Nephron (organoid): Measurements from ENCODE around the gene FOXK1.

ENCODE experiments used
- H3K27ac Mint-ChIP-seq, 3 experiments: 2 replicates each; pipeline ENCODE4 v1.8.0; 2020; ENCODE audit warnings: mixed read lengths in 3 of 3, mild to moderate bottlenecking in 2 of 3, moderate library complexity in 1 of 3
- H3K27me3 Mint-ChIP-seq: 2 replicates; pipeline ENCODE4 v1.8.0; 2021; ENCODE audit warnings: low read depth, mild to moderate bottlenecking, moderate library complexity, mixed read lengths
- H3K36me3 Mint-ChIP-seq: 2 replicates; pipeline ENCODE4 v1.8.0; 2020; ENCODE audit warnings: low read depth, mixed read lengths
- H3K4me1 Mint-ChIP-seq: 2 replicates; pipeline ENCODE4 v1.8.0; 2020; ENCODE audit warnings: mixed read lengths
- H3K4me3 Mint-ChIP-seq, 3 experiments: 2 replicates each; pipeline ENCODE4 v1.8.0; 2020; ENCODE audit warnings: mild to moderate bottlenecking in 3 of 3, mixed read lengths in 3 of 3, moderate library complexity in 2 of 3
- H3K9me3 Mint-ChIP-seq: 2 replicates; pipeline ENCODE4 v1.8.0; 2020; ENCODE audit warnings: mixed read lengths
- CTCF ChIP-seq, 3 experiments: fragments of 200-600 bp; sonication (generic); IDR thresholded peaks; one replicate each; pipeline ENCODE4 v1.5.0; 2021; ENCODE audit warnings: antibody characterized with exemption in 3 of 3; ENCODE audit not compliant: unreplicated experiment in 3 of 3

Gene FOXK1

DNA sequence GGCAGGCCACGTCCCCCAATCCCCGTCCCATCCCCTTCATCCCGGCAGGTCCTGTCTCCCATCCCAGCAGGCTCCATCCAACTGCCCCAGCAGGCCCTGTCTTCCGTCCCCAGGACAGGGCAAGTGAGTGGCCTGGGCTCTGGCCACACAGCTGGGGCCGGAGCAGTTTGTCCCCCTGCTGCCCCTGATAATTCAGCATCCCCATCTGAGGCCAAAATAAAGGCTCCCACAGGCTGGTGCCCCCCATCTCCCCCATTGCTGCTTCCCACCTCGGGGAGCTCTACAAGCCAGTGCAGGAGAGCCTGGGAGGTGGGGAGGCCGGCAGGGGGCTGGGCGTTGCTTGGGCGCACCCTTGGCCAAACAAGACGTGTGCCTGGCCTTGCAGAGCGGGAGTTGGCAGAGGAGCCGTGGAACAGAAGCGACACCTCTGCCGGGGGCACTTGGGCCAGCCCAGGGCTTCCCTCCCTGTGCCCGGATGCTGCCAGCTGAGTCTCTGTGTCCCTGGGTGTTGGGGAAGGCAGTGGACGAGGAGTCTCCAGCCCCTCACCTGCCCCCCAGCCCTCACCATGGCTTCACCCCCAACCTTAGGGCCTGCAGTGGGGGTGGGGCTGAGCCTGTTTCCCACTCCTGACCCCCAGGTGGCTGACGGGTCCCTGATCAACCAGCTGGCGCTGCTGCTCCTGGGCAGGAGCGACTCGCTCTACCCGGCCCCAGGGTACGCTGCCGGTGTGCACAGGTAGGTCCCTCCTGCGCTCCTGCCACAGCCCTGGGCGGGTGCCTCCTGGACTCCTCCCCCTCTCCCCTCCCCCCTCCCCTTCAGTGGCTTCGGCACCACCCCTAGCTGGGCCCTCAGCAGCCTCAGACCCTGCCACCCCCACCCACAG, 107.3 kb downstream of the FOXK1 start:
- Mint-ChIP-seq H3K27ac (no peak overlapping the region), H3K4me1 (no peaks in the 10 kb centered on the region), H3K27me3 (no peaks in the 10 kb centered on the region), H3K4me3 (no peak overlapping the region), H3K9me3 (no peaks in the 10 kb centered on the region), H3K36me3 (peaks cover 10% of the 10 kb centered on the region)
- no peak for TF ChIP-seq CTCF (IDR thresholded peaks at IDR 0.05; ENCODE audit: unreplicated experiment in 3 of 3)

GRCh38 chr7:4790078-4790465, 108.0 kb downstream of the FOXK1 start:
- H3K27me3 Mint-ChIP-seq: no peaks in the 10 kb centered on the region

GRCh38 chr7:4790516-4790991, 108.5 kb downstream of the FOXK1 start:
- Mint-ChIP-seq H3K27ac (no peak overlapping the region), H3K27me3 (no peaks in the 10 kb centered on the region), H3K9me3 (no peaks in the 10 kb centered on the region), H3K36me3 (peaks cover 13% of the 10 kb centered on the region), H3K4me1 (no peaks in the 10 kb centered on the region), H3K4me3 (no peak overlapping the region)
- TF ChIP-seq CTCF (IDR thresholded peaks at IDR 0.05; ENCODE audit: unreplicated experiment in 3 of 3): no peak

More at GRCh38 chr7:4790078-4790465, 108.0 kb downstream of the FOXK1 start:
- H3K36me3 Mint-ChIP-seq: peaks cover 13% of the 10 kb centered on the region
- H3K4me3 Mint-ChIP-seq: no peak overlapping the region
- H3K27ac Mint-ChIP-seq: no peak overlapping the region
- no peaks in the 10 kb centered on the region for H3K9me3 Mint-ChIP-seq
- H3K4me1 Mint-ChIP-seq: no peaks in the 10 kb centered on the region
- TF ChIP-seq CTCF (IDR thresholded peaks at IDR 0.05; ENCODE audit: unreplicated experiment in 3 of 3): no peak

DNA sequence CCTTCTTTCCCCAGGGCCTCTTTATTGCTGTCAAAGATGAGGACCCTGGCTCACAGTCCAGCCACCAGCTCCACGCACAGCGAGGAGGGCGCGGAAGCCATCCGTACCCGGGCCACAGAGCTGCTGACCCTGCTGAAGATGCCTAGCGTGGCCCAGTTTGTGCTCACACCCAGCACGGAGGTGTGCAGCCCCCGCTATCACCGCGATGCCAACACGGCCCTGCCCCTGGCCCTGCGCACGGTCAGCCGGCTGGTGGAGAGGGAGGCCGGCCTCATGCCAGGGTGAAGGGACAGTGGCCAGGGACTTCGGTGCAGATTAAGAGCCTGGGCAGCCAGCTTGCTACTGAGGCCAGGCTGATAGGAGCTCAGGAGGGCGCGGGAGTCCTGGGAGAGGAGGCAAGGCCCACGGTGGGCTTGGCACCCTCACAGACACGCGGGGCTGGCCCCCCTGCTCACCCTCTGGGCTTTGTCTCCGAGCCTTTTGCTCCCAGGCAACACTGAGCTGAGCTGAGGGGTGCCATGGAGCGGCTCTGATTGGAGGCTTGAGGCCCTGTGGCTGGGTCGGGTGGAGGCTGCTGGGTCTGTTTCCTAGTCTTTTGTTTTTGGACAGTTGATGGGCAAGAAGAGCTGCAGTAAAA, 109.1 kb downstream of the FOXK1 start:
- no peak overlapping the region for H3K27ac Mint-ChIP-seq
- no peaks in the 10 kb centered on the region for H3K4me1 Mint-ChIP-seq
- H3K36me3 Mint-ChIP-seq: peaks cover 13% of the 10 kb centered on the region
- H3K27me3 Mint-ChIP-seq: no peaks in the 10 kb centered on the region
- no peak for TF ChIP-seq CTCF (IDR thresholded peaks at IDR 0.05; ENCODE audit: unreplicated experiment in 3 of 3)
- H3K9me3 Mint-ChIP-seq: no peaks in the 10 kb centered on the region
- H3K4me3 Mint-ChIP-seq: peak overlapping the region in 1 of 3 experiments; percentile 6

DNA sequence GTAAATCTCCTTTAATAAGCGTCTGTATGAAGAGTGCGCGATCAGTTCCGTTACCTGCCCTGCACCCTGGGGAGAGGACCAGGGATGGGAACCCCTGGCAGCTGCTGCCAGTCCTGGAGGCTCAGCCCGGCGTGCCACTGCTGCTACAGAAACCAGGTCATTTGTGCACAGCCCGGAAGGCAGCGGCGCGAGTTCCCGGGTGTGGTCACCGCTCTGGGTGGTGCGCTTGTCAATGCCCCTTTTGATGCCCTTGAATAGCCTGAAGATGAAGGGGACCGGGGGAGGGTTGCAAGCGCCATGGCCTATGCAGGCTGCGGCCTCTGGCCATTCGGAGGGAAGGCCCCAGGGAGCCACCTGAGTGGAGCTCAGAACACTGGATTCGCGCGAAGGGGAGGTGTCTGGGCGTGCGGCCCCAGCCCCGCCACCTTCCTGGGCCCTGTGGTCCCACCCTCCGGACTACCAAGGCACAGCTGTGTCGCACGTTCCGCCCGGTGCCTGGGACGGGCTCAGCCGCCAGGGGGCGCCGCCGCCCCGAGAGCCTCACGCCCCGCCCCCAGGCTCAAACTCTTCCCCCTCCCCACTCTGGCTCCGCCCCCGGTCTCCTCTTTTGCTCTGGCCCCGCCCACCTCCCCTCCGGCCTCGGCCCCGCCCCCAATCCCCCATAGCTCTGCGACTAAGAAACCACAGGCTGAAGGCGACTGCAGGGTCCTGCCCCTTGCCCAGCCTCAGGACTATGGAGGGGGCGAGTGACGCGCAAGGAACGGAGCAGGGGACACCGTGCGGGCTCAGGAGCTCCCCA, 109.8 kb downstream of the FOXK1 start:
- peak; percentile 78 to 82 (median 79) for TF ChIP-seq CTCF (IDR thresholded peaks at IDR 0.05; ENCODE audit: unreplicated experiment in 3 of 3)
- Mint-ChIP-seq H3K4me3 (peak overlapping the region in 2 of 3 experiments; percentile 6 to 11), H3K9me3 (no peaks in the 10 kb centered on the region), H3K4me1 (no peaks in the 10 kb centered on the region), H3K36me3 (peaks cover 13% of the 10 kb centered on the region), H3K27ac (no peak overlapping the region), H3K27me3 (no peaks in the 10 kb centered on the region)
